ENCODE data around the gene GRAMD2A. TPM values are rescaled to one million over a fixed set of nuclear protein-coding genes. Genes with fewer than 3 reads are reported as not detected.

Gene GRAMD2A
- total RNA-seq, 4 donors from 2014 or later, result 0.41 to 1.4 TPM; not detected in 2

GRCh38 chr15:72237853-72238224 lies 40.3 kb upstream of the GRAMD2A start:
- H3K4me1 ChIP-seq, result peaks cover 0 to 15% (median 12%) of the 10 kb centered on the region in 4 donors
- in situ Hi-C loops (cut with MboI; ENCODE audit: low pct_ligation_motif_present in 1 of 4, low pct_unique_long_range_greater_than_20kb in 1 of 4, low sequenced_read_pairs in 3 of 4), result no loop called here
- no peaks in the 10 kb centered on the region for H3K27me3 ChIP-seq
- intact Hi-C loops (cut with DNase I; ENCODE audit: low total_unique reads), result no loop called here
- no peak for DNase-seq
- 100% methylated on average over 1 of the region's 1 CpG; no CpG with 5 or more reads in 1 of the 2 donors for WGBS, 2 donors (ENCODE audit: low coverage in 1 of 2)
- peak overlapping the region in 3 of 4 donors; percentile 37 to 61 (median 38) for H3K27ac ChIP-seq
- TF ChIP-seq POLR2A (IDR thresholded peaks at IDR 0.05) (no peak), EP300 (IDR thresholded peaks at IDR 0.05; ENCODE audit: low read depth) (no peak), POLR2AphosphoS5 (IDR thresholded peaks at IDR 0.05) (no peak)
- TF ChIP-seq, protein P1, sequence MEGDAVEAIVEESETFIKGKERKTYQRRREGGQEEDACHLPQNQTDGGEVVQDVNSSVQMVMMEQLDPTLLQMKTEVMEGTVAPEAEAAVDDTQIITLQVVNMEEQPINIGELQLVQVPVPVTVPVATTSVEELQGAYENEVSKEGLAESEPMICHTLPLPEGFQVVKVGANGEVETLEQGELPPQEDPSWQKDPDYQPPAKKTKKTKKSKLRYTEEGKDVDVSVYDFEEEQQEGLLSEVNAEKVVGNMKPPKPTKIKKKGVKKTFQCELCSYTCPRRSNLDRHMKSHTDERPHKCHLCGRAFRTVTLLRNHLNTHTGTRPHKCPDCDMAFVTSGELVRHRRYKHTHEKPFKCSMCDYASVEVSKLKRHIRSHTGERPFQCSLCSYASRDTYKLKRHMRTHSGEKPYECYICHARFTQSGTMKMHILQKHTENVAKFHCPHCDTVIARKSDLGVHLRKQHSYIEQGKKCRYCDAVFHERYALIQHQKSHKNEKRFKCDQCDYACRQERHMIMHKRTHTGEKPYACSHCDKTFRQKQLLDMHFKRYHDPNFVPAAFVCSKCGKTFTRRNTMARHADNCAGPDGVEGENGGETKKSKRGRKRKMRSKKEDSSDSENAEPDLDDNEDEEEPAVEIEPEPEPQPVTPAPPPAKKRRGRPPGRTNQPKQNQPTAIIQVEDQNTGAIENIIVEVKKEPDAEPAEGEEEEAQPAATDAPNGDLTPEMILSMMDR (IDR thresholded peaks at IDR 0.05), result no peak
- no peaks in the 10 kb centered on the region for H3K9me3 ChIP-seq
- H3K4me3 ChIP-seq, result no peak overlapping the region
- peaks cover 0 to 19% (median 6%) of the 10 kb centered on the region in 4 donors for H3K36me3 ChIP-seq

GRCh38 chr15:72237029-72237852 lies 39.7 kb upstream of the GRAMD2A start:
- Histone ChIP-seq H3K4me3 (no peak overlapping the region), H3K36me3 (peaks cover 0 to 15% (median 6%) of the 10 kb centered on the region in 4 donors), H3K4me1 (peaks cover 4 to 21% (median 18%) of the 10 kb centered on the region in 4 donors), H3K9me3 (no peaks in the 10 kb centered on the region), H3K27me3 (no peaks in the 10 kb centered on the region), H3K27ac (peak overlapping the region in 3 of 4 donors; percentile 45 to 61 (median 55))
- intact Hi-C loops (cut with DNase I; ENCODE audit: low total_unique reads) (no loop called here), in situ Hi-C loops (cut with MboI; ENCODE audit: low pct_ligation_motif_present in 1 of 4, low pct_unique_long_range_greater_than_20kb in 1 of 4, low sequenced_read_pairs in 3 of 4) (no loop called here)
- DNase-seq, result peak; percentile 51
- 20 to 37% methylated on average over 1 to 3 of the region's 3 CpGs for WGBS, 2 donors (ENCODE audit: low coverage in 1 of 2)
- TF ChIP-seq EP300 (IDR thresholded peaks at IDR 0.05; ENCODE audit: low read depth), result no peak
- peak in 2 of 3 donors; percentile 13 to 34 for TF ChIP-seq POLR2AphosphoS5 (IDR thresholded peaks at IDR 0.05)

- intact Hi-C loops (cut with DNase I; ENCODE audit: low total_unique reads) (no loop called here), in situ Hi-C loops (cut with MboI; ENCODE audit: low pct_ligation_motif_present in 1 of 4, low pct_unique_long_range_greater_than_20kb in 1 of 4, low sequenced_read_pairs in 3 of 4) (no loop called here)
- peak overlapping the region in 3 of 4 donors; percentile 45 to 61 (median 55) for H3K27ac ChIP-seq
- DNase-seq, result no peak
- WGBS, 2 donors (ENCODE audit: low coverage in 1 of 2), result 92% methylated on average over 2 of the region's 2 CpGs; no CpG with 5 or more reads in 1 of the 2 donors
- TF ChIP-seq POLR2A (IDR thresholded peaks at IDR 0.05) (no peak), EP300 (IDR thresholded peaks at IDR 0.05; ENCODE audit: low read depth) (no peak), POLR2AphosphoS5 (IDR thresholded peaks at IDR 0.05) (no peak)
- TF ChIP-seq, protein P1 (IDR thresholded peaks at IDR 0.05), result no peak
- no peak overlapping the region for H3K4me3 ChIP-seq
- H3K27me3 ChIP-seq, result no peaks in the 10 kb centered on the region
- H3K9me3 ChIP-seq, result no peaks in the 10 kb centered on the region
- H3K4me1 ChIP-seq, result peaks cover 7 to 24% (median 23%) of the 10 kb centered on the region in 4 donors
- H3K36me3 ChIP-seq, result peaks cover 0 to 12% (median 3%) of the 10 kb centered on the region in 4 donors
These were observed 38.9 kb upstream of the GRAMD2A start for GRCh38 chr15:72236381-72237003.

GRCh38 chr15:72235298-72235697 lies 37.7 kb upstream of the GRAMD2A start:
- TF ChIP-seq POLR2AphosphoS5 (IDR thresholded peaks at IDR 0.05) (no peak), POLR2A (IDR thresholded peaks at IDR 0.05) (no peak), EP300 (IDR thresholded peaks at IDR 0.05; ENCODE audit: low read depth) (no peak)
- TF ChIP-seq, protein P1 (IDR thresholded peaks at IDR 0.05), result no peak
- H3K9me3 ChIP-seq, result no peaks in the 10 kb centered on the region
- H3K27me3 ChIP-seq, result no peaks in the 10 kb centered on the region
- no peak overlapping the region for H3K27ac ChIP-seq
- intact Hi-C loops (cut with DNase I; ENCODE audit: low total_unique reads), result no loop called here
- peaks cover 0 to under 1% (median 0%) of the 10 kb centered on the region in 4 donors for H3K36me3 ChIP-seq
- in situ Hi-C loops (cut with MboI; ENCODE audit: low pct_ligation_motif_present in 1 of 4, low pct_unique_long_range_greater_than_20kb in 1 of 4, low sequenced_read_pairs in 3 of 4), result no loop called here
- DNase-seq, result no peak
- H3K4me1 ChIP-seq, result peaks cover 7 to 24% (median 23%) of the 10 kb centered on the region in 4 donors
- WGBS, 2 donors (ENCODE audit: low coverage in 1 of 2), result 84% methylated on average over 4 of the region's 4 CpGs; no CpG with 5 or more reads in 1 of the 2 donors
- H3K4me3 ChIP-seq, result no peak overlapping the region

Data from transverse colon (tissue), 4 donors.